HG03565 (cell line): ENCODE measurements around the gene SLFN12L.

Experiments used
- ATAC-seq: cut with Tn5 transposase; IDR thresholded peaks from one replicate; pipeline ENCODE4 v1.9.1; 2021; ENCODE audit warnings: mild to moderate bottlenecking, moderate library complexity; ENCODE audit not compliant: unreplicated experiment

Gene SLFN12L

GRCh38 chr17:35433075-35433894 lies 104.2 kb downstream of the SLFN12L start:
- no peak for ATAC-seq

DNA sequence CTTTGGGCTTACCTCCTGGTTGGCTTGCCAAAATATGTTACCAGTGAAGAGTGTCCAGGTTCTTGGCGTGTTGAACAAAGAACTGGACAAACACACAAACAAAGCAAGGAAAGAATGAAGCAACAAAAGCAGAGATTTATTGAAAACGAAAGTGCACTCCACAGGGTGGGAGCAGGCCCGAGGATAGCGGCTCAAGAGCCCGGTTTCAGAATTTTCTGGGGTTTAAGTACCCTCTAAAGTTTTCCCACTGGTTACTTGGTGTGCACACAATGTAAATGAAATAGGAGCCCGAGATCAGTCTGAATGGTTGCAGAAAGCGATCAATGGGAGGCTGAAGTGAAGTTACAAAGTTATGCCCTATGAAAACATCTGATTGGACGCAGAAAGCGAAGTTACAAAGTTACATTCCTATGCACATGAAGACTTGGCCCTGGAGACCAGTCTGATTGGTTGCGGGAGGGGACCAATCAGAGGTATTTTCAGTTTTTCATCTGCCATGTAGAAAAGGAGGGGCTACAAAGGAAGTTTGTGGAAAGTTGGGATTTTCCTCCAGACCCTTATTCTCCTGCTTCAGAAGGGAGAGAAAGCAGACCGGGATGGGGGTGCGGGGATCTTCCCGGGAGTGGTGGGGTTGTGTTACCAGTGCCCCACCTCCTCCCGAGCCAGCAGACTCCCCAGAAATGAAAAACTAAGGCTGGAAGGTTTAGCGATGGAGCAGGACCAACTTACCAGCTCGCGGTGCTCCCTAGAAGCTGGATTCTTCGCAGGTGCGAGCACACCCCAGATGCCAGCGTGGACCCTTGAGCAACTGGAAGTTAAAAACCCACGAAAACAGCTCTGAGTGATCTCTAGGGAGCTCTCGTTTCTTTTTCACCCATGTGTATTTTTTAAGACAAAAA lies 105.1 kb downstream of the SLFN12L start, which contains the start of gene SLFN12:
Gene SLFN12, minus strand, starts transcription at position 325 of the 899 bp plus-strand sequence. CDS start 9,472 bp downstream, outside the sequence.
- ATAC-seq = peak; percentile 70

DNA sequence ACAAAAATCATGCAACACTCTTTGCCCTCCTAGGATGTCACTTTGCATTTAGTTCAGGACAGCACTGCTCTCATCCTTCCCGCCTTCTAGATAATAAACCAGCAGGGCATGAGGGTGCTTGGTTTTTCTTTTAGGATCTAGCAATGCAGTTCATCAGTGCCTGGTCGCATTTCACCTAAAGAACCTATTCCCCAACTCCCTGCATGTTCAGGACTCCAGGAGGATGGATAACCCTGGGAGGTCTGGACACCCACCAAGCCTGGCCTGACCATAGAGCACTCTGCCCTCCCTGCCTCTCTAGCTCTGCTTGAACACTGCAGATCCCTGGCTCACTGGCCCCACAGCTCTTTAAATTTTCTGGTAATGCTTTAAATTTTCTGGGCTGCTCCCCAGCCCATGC lies 107.8 kb downstream of the SLFN12L start:
- no peak for ATAC-seq

DNA sequence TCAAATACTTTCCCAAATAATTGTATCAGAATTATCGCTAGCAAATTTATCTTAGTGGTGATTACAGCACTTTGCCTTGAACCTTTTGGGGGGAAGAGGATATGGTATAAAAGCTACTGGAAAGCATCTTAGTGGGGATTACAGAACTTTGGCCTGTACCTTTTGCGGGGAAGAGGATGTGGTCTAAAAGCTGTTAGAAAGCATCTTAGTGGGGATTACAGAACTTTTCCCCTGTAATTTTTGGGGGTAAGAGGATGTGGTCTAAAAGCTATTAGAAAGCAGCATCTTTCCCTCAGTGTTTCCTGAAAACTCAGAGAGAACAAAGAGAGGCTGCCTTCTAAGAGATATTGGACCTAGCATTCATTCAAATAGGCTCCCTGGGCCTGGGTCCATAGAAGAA lies 109.2 kb downstream of the SLFN12L start:
- ATAC-seq = no peak

- ATAC-seq = no peak
Measured at GRCh38 chr17:35423761-35424160, 113.7 kb downstream of the SLFN12L start.
